HEK293 (cell line): ENCODE measurements around the gene SNAPC4.

Source experiments
- HOXD13 ChIP-seq: sonication (generic); formaldehyde crosslinking; IDR thresholded peaks from 2 replicates; pipeline ENCODE4 v1.8.0; 2022; ENCODE audit warnings: missing genetic modification reagents, borderline replicate concordance
- INSM2 ChIP-seq: fragments of 450-650 bp; formaldehyde crosslinking; IDR thresholded peaks from 2 replicates; pipeline ENCODE4 v1.5.1; 2016; ENCODE audit warnings: missing biosample characterization, missing genetic modification characterization
- KLF1 ChIP-seq: fragments of 450-650 bp; formaldehyde crosslinking; IDR thresholded peaks from 2 replicates; pipeline ENCODE4 v1.5.1; 2016; ENCODE audit warnings: missing biosample characterization, missing genetic modification characterization
- SCRT1 ChIP-seq: fragments of 450-650 bp; formaldehyde crosslinking; IDR thresholded peaks from 2 replicates; pipeline ENCODE4 v1.5.1; 2016; ENCODE audit warnings: missing biosample characterization, missing genetic modification characterization, borderline replicate concordance
- WT1 ChIP-seq: fragments of 450-650 bp; formaldehyde crosslinking; IDR thresholded peaks from 2 replicates; pipeline ENCODE4 v1.5.1; 2016; ENCODE audit warnings: missing biosample characterization, missing genetic modification characterization
- ZFHX2 ChIP-seq: fragments of 450-650 bp; formaldehyde crosslinking; conservative IDR thresholded peaks from 2 replicates; pipeline ENCODE4 v1.5.1; 2016; ENCODE audit warnings: missing biosample characterization, missing genetic modification characterization
- ZNF114 ChIP-seq: fragments of 450-650 bp; formaldehyde crosslinking; IDR thresholded peaks from 2 replicates; pipeline ENCODE4 v1.5.0; 2017; ENCODE audit warnings: missing biosample characterization, missing genetic modification characterization
- ZNF146 ChIP-seq: fragments of 450-650 bp; formaldehyde crosslinking; IDR thresholded peaks from 2 replicates; pipeline ENCODE4 v1.5.1; 2016; ENCODE audit warnings: missing biosample characterization, missing genetic modification characterization
- ZNF16 ChIP-seq: fragments of 450-650 bp; formaldehyde crosslinking; IDR thresholded peaks from 2 replicates; pipeline ENCODE4 v1.5.1; 2016; ENCODE audit warnings: low read depth, missing biosample characterization, missing genetic modification characterization
- ZNF169 ChIP-seq: fragments of 450-650 bp; formaldehyde crosslinking; IDR thresholded peaks from 2 replicates; pipeline ENCODE4 v1.5.1; 2016; ENCODE audit warnings: missing biosample characterization, missing genetic modification characterization
- ZNF174 ChIP-seq: fragments of 450-650 bp; formaldehyde crosslinking; IDR thresholded peaks from 2 replicates; pipeline ENCODE4 v1.5.0; 2017; ENCODE audit warnings: missing biosample characterization, mild to moderate bottlenecking, missing genetic modification characterization
- ZNF280C ChIP-seq: fragments of 450-650 bp; formaldehyde crosslinking; IDR thresholded peaks from 2 replicates; pipeline ENCODE4 v1.5.1; 2016; ENCODE audit warnings: missing biosample characterization, missing genetic modification characterization
- ZNF473 ChIP-seq: fragments of 450-650 bp; formaldehyde crosslinking; IDR thresholded peaks from 2 replicates; pipeline ENCODE4 v1.5.1; 2017; ENCODE audit warnings: missing biosample characterization, missing genetic modification characterization
- ZNF692 ChIP-seq: fragments of 450-650 bp; formaldehyde crosslinking; IDR thresholded peaks from 2 replicates; pipeline ENCODE4 v1.5.1; 2016; ENCODE audit warnings: missing biosample characterization, missing genetic modification characterization
- ZSCAN23 ChIP-seq: fragments of 450-650 bp; formaldehyde crosslinking; IDR thresholded peaks from 2 replicates; pipeline ENCODE4 v1.5.1; 2016; ENCODE audit warnings: missing biosample characterization, missing genetic modification characterization
- TF ChIP-seq, protein P1 (sequence below): fragments of 450-650 bp; formaldehyde crosslinking; IDR thresholded peaks from 2 replicates; pipeline ENCODE4 v1.5.1; 2016; ENCODE audit warnings: missing biosample characterization, missing genetic modification characterization
- TF ChIP-seq, protein P2 (sequence below): fragments of 450-650 bp; formaldehyde crosslinking; IDR thresholded peaks from 2 replicates; pipeline ENCODE4 v1.5.1; 2016; ENCODE audit warnings: missing biosample characterization, missing genetic modification characterization
- TF ChIP-seq, protein P3 (sequence below): fragments of 450-650 bp; formaldehyde crosslinking; IDR thresholded peaks from 2 replicates; pipeline ENCODE4 v1.5.1; 2016; ENCODE audit warnings: missing biosample characterization, missing genetic modification characterization
- TF ChIP-seq, protein P4 (sequence below): fragments of 450-650 bp; formaldehyde crosslinking; IDR thresholded peaks from 2 replicates; pipeline ENCODE4 v1.5.1; 2016; ENCODE audit warnings: missing biosample characterization, missing genetic modification characterization
- TF ChIP-seq, protein P5 (sequence below): fragments of 450-650 bp; formaldehyde crosslinking; IDR thresholded peaks from 2 replicates; pipeline ENCODE4 v1.5.1; 2016; ENCODE audit warnings: missing biosample characterization, missing genetic modification characterization
- TF ChIP-seq, protein P6 (sequence below): fragments of 450-650 bp; formaldehyde crosslinking; IDR thresholded peaks from 2 replicates; pipeline ENCODE4 v1.5.1; 2017; ENCODE audit warnings: missing biosample characterization, mild to moderate bottlenecking, missing genetic modification characterization, moderate library complexity
- TF ChIP-seq, protein P7 (sequence below): fragments of 450-650 bp; formaldehyde crosslinking; IDR thresholded peaks from 2 replicates; pipeline ENCODE4 v1.5.1; 2016; ENCODE audit warnings: missing biosample characterization, missing genetic modification characterization

The SNAPC4 gene

GRCh38 chr9:136437430-136437829, 37.5 kb upstream of the SNAPC4 start (continued):
- TF ChIP-seq ZNF169 (tag by site-specific recombination) = no peak
- peak; percentile 44 for TF ChIP-seq KLF1 (tag by site-specific recombination)
- TF ChIP-seq, protein P1, sequence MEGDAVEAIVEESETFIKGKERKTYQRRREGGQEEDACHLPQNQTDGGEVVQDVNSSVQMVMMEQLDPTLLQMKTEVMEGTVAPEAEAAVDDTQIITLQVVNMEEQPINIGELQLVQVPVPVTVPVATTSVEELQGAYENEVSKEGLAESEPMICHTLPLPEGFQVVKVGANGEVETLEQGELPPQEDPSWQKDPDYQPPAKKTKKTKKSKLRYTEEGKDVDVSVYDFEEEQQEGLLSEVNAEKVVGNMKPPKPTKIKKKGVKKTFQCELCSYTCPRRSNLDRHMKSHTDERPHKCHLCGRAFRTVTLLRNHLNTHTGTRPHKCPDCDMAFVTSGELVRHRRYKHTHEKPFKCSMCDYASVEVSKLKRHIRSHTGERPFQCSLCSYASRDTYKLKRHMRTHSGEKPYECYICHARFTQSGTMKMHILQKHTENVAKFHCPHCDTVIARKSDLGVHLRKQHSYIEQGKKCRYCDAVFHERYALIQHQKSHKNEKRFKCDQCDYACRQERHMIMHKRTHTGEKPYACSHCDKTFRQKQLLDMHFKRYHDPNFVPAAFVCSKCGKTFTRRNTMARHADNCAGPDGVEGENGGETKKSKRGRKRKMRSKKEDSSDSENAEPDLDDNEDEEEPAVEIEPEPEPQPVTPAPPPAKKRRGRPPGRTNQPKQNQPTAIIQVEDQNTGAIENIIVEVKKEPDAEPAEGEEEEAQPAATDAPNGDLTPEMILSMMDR (tag by site-specific recombination) = no peak
- TF ChIP-seq INSM2 = no peak
- TF ChIP-seq, protein P2, sequence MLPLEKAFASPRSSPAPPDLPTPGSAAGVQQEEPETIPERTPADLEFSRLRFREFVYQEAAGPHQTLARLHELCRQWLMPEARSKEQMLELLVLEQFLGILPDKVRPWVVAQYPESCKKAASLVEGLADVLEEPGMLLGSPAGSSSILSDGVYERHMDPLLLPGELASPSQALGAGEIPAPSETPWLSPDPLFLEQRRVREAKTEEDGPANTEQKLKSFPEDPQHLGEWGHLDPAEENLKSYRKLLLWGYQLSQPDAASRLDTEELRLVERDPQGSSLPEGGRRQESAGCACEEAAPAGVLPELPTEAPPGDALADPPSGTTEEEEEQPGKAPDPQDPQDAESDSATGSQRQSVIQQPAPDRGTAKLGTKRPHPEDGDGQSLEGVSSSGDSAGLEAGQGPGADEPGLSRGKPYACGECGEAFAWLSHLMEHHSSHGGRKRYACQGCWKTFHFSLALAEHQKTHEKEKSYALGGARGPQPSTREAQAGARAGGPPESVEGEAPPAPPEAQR (tag by site-specific recombination) = no peak
- no peak for TF ChIP-seq ZNF280C (tag by site-specific recombination)
- TF ChIP-seq ZNF692 (tag by site-specific recombination) = peak; percentile 38; the same call in 1 of the 2 replicates
- TF ChIP-seq, protein P3, sequence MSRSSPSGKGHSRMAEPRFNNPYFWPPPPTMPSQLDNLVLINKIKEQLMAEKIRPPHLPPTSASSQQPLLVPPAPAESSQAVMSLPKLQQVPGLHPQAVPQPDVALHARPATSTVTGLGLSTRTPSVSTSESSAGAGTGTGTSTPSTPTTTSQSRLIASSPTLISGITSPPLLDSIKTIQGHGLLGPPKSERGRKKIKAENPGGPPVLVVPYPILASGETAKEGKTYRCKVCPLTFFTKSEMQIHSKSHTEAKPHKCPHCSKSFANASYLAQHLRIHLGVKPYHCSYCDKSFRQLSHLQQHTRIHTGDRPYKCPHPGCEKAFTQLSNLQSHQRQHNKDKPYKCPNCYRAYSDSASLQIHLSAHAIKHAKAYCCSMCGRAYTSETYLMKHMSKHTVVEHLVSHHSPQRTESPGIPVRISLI (tag by site-specific recombination) = no peak
- no peak for TF ChIP-seq ZNF473 (tag by site-specific recombination)
- TF ChIP-seq, protein P4, sequence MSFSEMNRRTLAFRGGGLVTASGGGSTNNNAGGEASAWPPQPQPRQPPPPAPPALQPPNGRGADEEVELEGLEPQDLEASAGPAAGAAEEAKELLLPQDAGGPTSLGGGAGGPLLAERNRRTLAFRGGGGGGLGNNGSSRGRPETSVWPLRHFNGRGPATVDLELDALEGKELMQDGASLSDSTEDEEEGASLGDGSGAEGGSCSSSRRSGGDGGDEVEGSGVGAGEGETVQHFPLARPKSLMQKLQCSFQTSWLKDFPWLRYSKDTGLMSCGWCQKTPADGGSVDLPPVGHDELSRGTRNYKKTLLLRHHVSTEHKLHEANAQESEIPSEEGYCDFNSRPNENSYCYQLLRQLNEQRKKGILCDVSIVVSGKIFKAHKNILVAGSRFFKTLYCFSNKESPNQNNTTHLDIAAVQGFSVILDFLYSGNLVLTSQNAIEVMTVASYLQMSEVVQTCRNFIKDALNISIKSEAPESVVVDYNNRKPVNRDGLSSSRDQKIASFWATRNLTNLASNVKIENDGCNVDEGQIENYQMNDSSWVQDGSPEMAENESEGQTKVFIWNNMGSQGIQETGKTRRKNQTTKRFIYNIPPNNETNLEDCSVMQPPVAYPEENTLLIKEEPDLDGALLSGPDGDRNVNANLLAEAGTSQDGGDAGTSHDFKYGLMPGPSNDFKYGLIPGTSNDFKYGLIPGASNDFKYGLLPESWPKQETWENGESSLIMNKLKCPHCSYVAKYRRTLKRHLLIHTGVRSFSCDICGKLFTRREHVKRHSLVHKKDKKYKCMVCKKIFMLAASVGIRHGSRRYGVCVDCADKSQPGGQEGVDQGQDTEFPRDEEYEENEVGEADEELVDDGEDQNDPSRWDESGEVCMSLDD (tag by site-specific recombination) = no peak
- TF ChIP-seq ZFHX2 = no peak
- TF ChIP-seq SCRT1 = no peak
- TF ChIP-seq WT1 (tag by site-specific recombination) = 0 out of 2 replicates have a peak, but pooled peaks have one; percentile 24
- no peak for TF ChIP-seq ZNF174 (tag by site-specific recombination)
- TF ChIP-seq ZNF114 (tag by site-specific recombination) = no peak
- no peak for TF ChIP-seq ZNF146 (tag by site-specific recombination)
- TF ChIP-seq, protein P5, sequence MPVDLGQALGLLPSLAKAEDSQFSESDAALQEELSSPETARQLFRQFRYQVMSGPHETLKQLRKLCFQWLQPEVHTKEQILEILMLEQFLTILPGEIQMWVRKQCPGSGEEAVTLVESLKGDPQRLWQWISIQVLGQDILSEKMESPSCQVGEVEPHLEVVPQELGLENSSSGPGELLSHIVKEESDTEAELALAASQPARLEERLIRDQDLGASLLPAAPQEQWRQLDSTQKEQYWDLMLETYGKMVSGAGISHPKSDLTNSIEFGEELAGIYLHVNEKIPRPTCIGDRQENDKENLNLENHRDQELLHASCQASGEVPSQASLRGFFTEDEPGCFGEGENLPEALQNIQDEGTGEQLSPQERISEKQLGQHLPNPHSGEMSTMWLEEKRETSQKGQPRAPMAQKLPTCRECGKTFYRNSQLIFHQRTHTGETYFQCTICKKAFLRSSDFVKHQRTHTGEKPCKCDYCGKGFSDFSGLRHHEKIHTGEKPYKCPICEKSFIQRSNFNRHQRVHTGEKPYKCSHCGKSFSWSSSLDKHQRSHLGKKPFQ (tag by site-specific recombination) = no peak
- TF ChIP-seq ZNF16 (tag by site-specific recombination) = no peak
- no peak for TF ChIP-seq ZSCAN23 (tag by site-specific recombination)
- TF ChIP-seq HOXD13 (CRISPR knock-in tag) = no peak
- TF ChIP-seq, protein P6, sequence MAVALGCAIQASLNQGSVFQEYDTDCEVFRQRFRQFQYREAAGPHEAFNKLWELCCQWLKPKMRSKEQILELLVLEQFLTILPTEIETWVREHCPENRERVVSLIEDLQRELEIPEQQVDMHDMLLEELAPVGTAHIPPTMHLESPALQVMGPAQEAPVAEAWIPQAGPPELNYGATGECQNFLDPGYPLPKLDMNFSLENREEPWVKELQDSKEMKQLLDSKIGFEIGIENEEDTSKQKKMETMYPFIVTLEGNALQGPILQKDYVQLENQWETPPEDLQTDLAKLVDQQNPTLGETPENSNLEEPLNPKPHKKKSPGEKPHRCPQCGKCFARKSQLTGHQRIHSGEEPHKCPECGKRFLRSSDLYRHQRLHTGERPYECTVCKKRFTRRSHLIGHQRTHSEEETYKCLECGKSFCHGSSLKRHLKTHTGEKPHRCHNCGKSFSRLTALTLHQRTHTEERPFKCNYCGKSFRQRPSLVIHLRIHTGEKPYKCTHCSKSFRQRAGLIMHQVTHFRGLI (tag by site-specific recombination) = no peak
- TF ChIP-seq, protein P7, sequence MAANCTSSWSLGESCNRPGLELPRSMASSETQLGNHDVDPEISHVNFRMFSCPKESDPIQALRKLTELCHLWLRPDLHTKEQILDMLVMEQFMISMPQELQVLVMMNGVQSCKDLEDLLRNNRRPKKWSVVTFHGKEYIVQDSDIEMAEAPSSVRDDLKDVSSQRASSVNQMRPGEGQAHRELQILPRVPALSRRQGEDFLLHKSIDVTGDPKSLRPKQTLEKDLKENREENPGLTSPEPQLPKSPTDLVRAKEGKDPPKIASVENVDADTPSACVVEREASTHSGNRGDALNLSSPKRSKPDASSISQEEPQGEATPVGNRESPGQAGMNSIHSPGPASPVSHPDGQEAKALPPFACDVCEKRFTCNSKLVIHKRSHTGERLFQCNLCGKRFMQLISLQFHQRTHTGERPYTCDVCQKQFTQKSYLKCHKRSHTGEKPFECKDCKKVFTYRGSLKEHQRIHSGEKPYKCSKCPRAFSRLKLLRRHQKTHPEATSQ (tag by site-specific recombination) = no peak
